Measurements from ENCODE around the gene TAF5L. TPM values are rescaled to one million over a fixed set of nuclear protein-coding genes. Genes with fewer than 3 reads are reported as not detected.
"Not testable (repeated sequence)": the region's sequence is repeated elsewhere in the genome, so short reads cannot be mapped to it uniquely, and the experiment has no call there.

TAF5L gene
- total RNA-seq, 1 experiment from 2014 or later = 16.4 TPM

- Histone ChIP-seq H2AFZ (no peak overlapping the region), H3K79me2 (ENCODE audit: low read depth) (no peaks in the 10 kb centered on the region), H3K27me3 (ENCODE audit: insufficient read depth, low read depth) (no peaks in the 10 kb centered on the region), H3K36me3 (ENCODE audit: low read depth) (peaks cover 6% of the 10 kb centered on the region), H4K20me1 (ENCODE audit: insufficient read depth) (peaks cover 6% of the 10 kb centered on the region; the same call in 1 of the 2 replicates), H3K4me3 (no peak overlapping the region), H3K4me1 (replicated peaks; ENCODE audit: insufficient read depth) (no peaks in the 10 kb centered on the region), H3K4me2 (no peak overlapping the region), H3K9me3 (ENCODE audit: insufficient read depth, low read depth) (no peaks in the 10 kb centered on the region), H3K27ac (no peak overlapping the region), H3K9me2 (ENCODE audit: insufficient read depth) (no peaks in the 10 kb centered on the region; the same call in 1 of the 2 replicates), H3F3A (ENCODE audit: insufficient read depth, low read depth) (no peaks in the 10 kb centered on the region)
- BruUV-seq (replicated peaks) = no TSS peak
- DNase-seq = no peak
- CTCF ChIA-PET = no interaction called here
- intact Hi-C loops (cut with micrococcal nuclease; ENCODE audit: unreplicated experiment) = no loop called here
- POLR2A ChIA-PET (ENCODE audit: unreplicated experiment) = no interaction called here
- TF ChIP-seq EZH2 (IDR thresholded peaks at IDR 0.05; ENCODE audit: low read depth) (no peak), CTCF (conservative IDR thresholded peaks at IDR 0.05) (no peak)
These were observed 28.8 kb downstream of the TAF5L start for GRCh38 chr1:229596925-229597699.

DNA sequence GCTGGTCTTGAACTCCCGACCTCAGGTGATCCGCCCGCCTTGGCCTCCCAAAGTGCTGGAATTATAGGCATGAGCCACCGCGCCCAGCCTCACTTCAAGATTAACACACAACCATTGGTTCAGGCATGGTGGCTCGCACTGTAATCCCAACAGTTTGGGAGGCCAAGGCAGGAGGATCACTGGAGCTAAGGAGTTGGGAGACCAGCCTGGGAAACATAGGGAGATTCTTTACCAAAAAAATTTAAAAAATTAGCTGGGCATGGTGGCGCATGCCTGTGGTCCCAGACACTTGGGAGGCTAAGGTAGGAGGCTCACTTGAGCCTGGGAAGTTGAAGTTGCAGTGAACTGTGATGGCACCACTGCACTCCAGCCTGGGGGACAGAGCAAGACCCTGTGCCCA is 30.0 kb downstream of the TAF5L start:
- H4K20me1 ChIP-seq (ENCODE audit: insufficient read depth); H3K4me3 ChIP-seq; H3K36me3 ChIP-seq (ENCODE audit: low read depth); CTCF ChIA-PET; H3K27me3 ChIP-seq (ENCODE audit: insufficient read depth, low read depth); H3K27ac ChIP-seq; H3K4me1 ChIP-seq (replicated peaks; ENCODE audit: insufficient read depth); BruUV-seq (replicated peaks); POLR2A ChIA-PET (ENCODE audit: unreplicated experiment); intact Hi-C loops (cut with micrococcal nuclease; ENCODE audit: unreplicated experiment); DNase-seq; H2AFZ ChIP-seq; H3K9me3 ChIP-seq (ENCODE audit: insufficient read depth, low read depth); H3F3A ChIP-seq (ENCODE audit: insufficient read depth, low read depth); H3K79me2 ChIP-seq (ENCODE audit: low read depth); H3K9me2 ChIP-seq (ENCODE audit: insufficient read depth); H3K4me2 ChIP-seq: not testable (repeated sequence)

- H3K36me3 ChIP-seq (ENCODE audit: low read depth) = peaks cover 6% of the 10 kb centered on the region
- peaks cover 6% of the 10 kb centered on the region; the same call in 1 of the 2 replicates for H4K20me1 ChIP-seq (ENCODE audit: insufficient read depth)
- no peak overlapping the region for H3K4me3 ChIP-seq
- TF ChIP-seq EZH2 (IDR thresholded peaks at IDR 0.05; ENCODE audit: low read depth) = no peak
- TF ChIP-seq CTCF (conservative IDR thresholded peaks at IDR 0.05) = no peak
- CTCF ChIA-PET = no interaction called here
- no peak overlapping the region for H2AFZ ChIP-seq
- no peaks in the 10 kb centered on the region for H3K79me2 ChIP-seq (ENCODE audit: low read depth)
- no peaks in the 10 kb centered on the region for H3K9me2 ChIP-seq (ENCODE audit: insufficient read depth)
- H3F3A ChIP-seq (ENCODE audit: insufficient read depth, low read depth) = no peaks in the 10 kb centered on the region
- DNase-seq = no peak
- no peaks in the 10 kb centered on the region for H3K9me3 ChIP-seq (ENCODE audit: insufficient read depth, low read depth)
- H3K4me1 ChIP-seq (replicated peaks; ENCODE audit: insufficient read depth) = no peaks in the 10 kb centered on the region
- H3K4me2 ChIP-seq = no peak overlapping the region
- intact Hi-C loops (cut with micrococcal nuclease; ENCODE audit: unreplicated experiment) = no loop called here
- H3K27me3 ChIP-seq (ENCODE audit: insufficient read depth, low read depth) = no peaks in the 10 kb centered on the region
- POLR2A ChIA-PET (ENCODE audit: unreplicated experiment) = no interaction called here
- no TSS peak for BruUV-seq (replicated peaks)
- H3K27ac ChIP-seq = no peak overlapping the region
These were observed 31.5 kb downstream of the TAF5L start for GRCh38 chr1:229594227-229595008.

Measured in PC-9 (cell line).